Neural crest cell (in vitro differentiated cells): Measurements from ENCODE around the gene CMSS1. TPM values are rescaled to one million over a fixed set of nuclear protein-coding genes. Genes with fewer than 3 reads are reported as not detected.

Experiments
- DNase-seq: peaks from one replicate; pipeline ENCODE4 v3.0.0; 2021; ENCODE audit warnings: low read depth, mixed read lengths, low spot score
- H3K27ac Mint-ChIP-seq: one replicate; pipeline ENCODE4 v1.8.0; 2021; ENCODE audit warnings: mild to moderate bottlenecking, mixed read lengths; ENCODE audit not compliant: unreplicated experiment
- H3K27me3 Mint-ChIP-seq: 2 replicates; pipeline ENCODE4 v1.8.0; 2021; ENCODE audit warnings: low read depth, mild to moderate bottlenecking, mixed read lengths
- H3K36me3 Mint-ChIP-seq: 2 replicates; pipeline ENCODE4 v1.8.0; 2021; ENCODE audit warnings: low read depth, mild to moderate bottlenecking, mixed read lengths
- H3K4me1 Mint-ChIP-seq: 2 replicates; pipeline ENCODE4 v1.8.0; 2021; ENCODE audit warnings: mixed read lengths
- H3K4me3 Mint-ChIP-seq: one replicate; pipeline ENCODE4 v1.8.0; 2021; ENCODE audit warnings: mild to moderate bottlenecking, mixed read lengths
- H3K9me3 Mint-ChIP-seq: 2 replicates; pipeline ENCODE4 v1.8.0; 2021; ENCODE audit warnings: mixed read lengths
- total RNA-seq: library from RNA; stranded (reverse); gene quantifications from 2 replicates; pipeline ENCODE4 v1.2.1, GENCODE V29; 2021
- TF ChIP-seq, protein P1 (sequence below): fragments of 200-600 bp; sonication (generic); conservative IDR thresholded peaks from 2 replicates; pipeline ENCODE4 v1.5.0; 2021; ENCODE audit warnings: antibody characterized with exemption, mild to moderate bottlenecking

CMSS1 gene
- total RNA-seq, 1 donor from 2014 or later = 60.9 TPM

DNA sequence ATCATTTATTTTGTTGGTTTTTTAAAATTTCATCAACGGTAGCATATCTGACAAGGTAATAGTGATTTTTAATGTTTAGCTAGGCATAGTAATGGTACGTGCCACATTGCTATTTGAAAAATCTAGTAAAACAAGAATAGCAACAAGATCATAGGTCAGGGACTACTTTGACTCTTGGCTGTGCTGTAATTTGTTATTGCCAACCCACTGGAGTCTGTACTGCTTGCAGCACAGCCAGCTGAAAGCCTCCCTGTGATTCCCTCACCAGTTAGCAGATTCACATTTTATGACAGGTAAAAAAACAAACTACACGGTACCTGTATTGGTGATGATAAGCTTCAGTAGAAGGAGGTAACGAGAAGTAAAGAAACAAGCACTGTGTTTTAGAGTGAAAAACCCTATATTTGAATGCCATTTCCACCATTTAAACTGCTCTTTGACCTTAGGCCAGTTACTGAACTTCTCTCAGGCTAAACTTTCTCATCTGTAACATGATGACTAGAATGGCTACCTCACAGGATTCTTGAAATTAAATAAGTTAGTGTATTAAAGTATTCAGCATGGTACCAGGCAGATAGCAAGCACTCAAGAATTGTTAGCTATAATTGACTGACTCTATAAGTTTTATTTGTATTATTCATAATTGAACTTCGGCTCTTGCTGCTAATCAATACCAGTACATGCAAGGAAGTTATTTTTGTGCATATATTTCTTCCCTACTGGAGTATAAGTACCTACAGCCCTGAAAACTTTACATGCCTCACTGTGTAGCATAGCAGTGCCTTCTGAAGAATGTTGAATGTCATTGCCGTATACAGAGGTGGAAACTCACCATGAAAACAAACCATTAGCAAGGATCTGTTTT lies 280.5 kb downstream of the CMSS1 start:
- Mint-ChIP-seq H3K4me3 (no peak overlapping the region), H3K4me1 (peaks cover 27% of the 10 kb centered on the region), H3K27ac (no peak overlapping the region), H3K27me3 (no peaks in the 10 kb centered on the region), H3K36me3 (peaks cover 2% of the 10 kb centered on the region), H3K9me3 (no peaks in the 10 kb centered on the region)
- no peak for DNase-seq
- TF ChIP-seq, protein P1, sequence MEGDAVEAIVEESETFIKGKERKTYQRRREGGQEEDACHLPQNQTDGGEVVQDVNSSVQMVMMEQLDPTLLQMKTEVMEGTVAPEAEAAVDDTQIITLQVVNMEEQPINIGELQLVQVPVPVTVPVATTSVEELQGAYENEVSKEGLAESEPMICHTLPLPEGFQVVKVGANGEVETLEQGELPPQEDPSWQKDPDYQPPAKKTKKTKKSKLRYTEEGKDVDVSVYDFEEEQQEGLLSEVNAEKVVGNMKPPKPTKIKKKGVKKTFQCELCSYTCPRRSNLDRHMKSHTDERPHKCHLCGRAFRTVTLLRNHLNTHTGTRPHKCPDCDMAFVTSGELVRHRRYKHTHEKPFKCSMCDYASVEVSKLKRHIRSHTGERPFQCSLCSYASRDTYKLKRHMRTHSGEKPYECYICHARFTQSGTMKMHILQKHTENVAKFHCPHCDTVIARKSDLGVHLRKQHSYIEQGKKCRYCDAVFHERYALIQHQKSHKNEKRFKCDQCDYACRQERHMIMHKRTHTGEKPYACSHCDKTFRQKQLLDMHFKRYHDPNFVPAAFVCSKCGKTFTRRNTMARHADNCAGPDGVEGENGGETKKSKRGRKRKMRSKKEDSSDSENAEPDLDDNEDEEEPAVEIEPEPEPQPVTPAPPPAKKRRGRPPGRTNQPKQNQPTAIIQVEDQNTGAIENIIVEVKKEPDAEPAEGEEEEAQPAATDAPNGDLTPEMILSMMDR = no peak

DNA sequence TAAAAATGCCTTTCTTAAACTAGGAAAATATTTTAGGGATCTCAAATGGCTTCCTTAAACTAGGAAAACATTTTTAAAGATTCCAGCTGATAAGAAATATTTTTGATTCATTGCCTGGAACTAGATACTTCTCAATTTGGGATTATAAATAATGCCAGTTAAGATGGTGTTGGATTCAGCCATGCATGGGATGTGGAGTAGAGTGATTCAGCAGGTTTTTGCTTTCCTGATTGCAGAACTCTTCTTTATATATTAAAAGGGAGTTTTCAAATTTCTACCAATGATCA lies 281.1 kb downstream of the CMSS1 start:
- H3K4me1 Mint-ChIP-seq = peaks cover 27% of the 10 kb centered on the region
- no peak overlapping the region for H3K4me3 Mint-ChIP-seq
- no peak overlapping the region for H3K27ac Mint-ChIP-seq
- TF ChIP-seq, protein P1 = no peak
- no peak for DNase-seq
- H3K27me3 Mint-ChIP-seq = no peaks in the 10 kb centered on the region
- H3K9me3 Mint-ChIP-seq = no peaks in the 10 kb centered on the region
- H3K36me3 Mint-ChIP-seq = peaks cover 2% of the 10 kb centered on the region

DNA sequence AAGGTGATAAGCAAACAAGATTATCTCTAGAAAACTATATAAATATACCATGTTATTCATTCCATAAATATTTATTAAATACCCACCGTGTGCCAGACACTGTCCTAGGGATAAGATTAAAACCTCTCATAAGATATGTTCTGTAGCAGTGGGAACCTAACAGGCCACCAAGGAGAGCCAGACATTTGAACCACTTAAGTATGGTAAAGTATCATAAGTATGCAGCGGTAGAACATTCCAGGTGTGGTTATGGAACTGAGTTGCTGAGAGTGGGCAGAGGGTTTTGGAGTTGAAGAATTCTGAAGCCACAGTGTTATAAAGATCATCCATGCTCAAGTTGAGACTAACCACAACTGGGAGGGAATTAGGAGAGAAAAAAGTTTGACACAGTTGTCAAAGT lies 282.0 kb downstream of the CMSS1 start:
- Mint-ChIP-seq H3K27me3 (no peaks in the 10 kb centered on the region), H3K4me3 (no peak overlapping the region), H3K27ac (no peak overlapping the region), H3K36me3 (peaks cover 2% of the 10 kb centered on the region), H3K9me3 (no peaks in the 10 kb centered on the region), H3K4me1 (peaks cover 27% of the 10 kb centered on the region)
- TF ChIP-seq, protein P1 = no peak
- DNase-seq = no peak

DNA sequence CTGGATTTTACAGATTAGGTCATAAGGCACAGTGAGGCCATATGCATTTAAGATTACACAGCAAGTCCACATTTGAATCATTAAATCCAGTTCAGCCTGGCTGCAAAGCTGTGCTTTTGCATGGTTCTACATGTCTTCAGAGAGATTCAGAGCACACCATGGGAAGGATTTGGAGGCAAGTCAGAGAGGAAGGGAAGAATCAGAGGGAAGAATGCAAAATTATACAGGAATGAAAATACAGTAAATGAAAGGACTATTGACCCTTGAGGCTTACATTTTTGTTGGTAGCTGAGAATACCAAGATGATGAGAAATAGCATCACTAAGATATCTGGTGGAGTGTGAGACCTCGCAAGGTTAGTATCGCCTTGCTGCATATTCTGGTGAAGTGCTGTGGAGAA lies 282.8 kb downstream of the CMSS1 start:
- Mint-ChIP-seq H3K27me3 (no peaks in the 10 kb centered on the region), H3K4me1 (peaks cover 31% of the 10 kb centered on the region), H3K4me3 (no peak overlapping the region), H3K36me3 (peaks cover 2% of the 10 kb centered on the region), H3K9me3 (no peaks in the 10 kb centered on the region), H3K27ac (no peak overlapping the region)
- TF ChIP-seq, protein P1 = no peak
- no peak for DNase-seq

DNA sequence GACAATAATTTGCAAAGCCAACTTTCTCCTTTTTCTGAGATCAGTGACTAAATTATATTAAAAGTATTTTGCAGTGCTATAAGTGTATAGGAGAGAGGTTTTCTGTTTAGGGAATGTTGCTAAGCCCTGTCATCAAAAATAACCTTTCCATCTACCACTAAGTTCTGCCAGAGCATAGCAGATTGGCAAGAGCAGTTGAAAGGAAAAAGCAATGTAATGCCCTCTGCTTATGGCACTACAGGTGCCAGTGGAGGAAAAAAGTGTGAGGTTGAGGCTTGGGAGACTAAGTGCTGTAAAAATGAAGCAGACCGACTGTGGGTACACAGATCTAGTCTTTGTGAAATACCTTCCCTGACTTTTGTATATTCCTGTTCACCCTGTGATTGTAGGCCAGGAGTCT lies 285.1 kb downstream of the CMSS1 start:
- no peaks in the 10 kb centered on the region for H3K27me3 Mint-ChIP-seq
- TF ChIP-seq, protein P1 = no peak
- peaks cover 13% of the 10 kb centered on the region for H3K4me1 Mint-ChIP-seq
- H3K36me3 Mint-ChIP-seq = peaks cover 2% of the 10 kb centered on the region
- H3K4me3 Mint-ChIP-seq = no peak overlapping the region
- H3K9me3 Mint-ChIP-seq = no peaks in the 10 kb centered on the region
- H3K27ac Mint-ChIP-seq = no peak overlapping the region
- no peak for DNase-seq
